HepG2 (cell line): ENCODE results near the gene RNF183. TPM values are rescaled to one million over a fixed set of nuclear protein-coding genes. Genes with fewer than 3 reads are reported as not detected.

Source experiments
- AKAP8 ChIP-seq: sonication (generic); formaldehyde crosslinking; IDR thresholded peaks from 2 replicates; pipeline ENCODE4 v1.5.1; 2020; ENCODE audit warnings: mild to moderate bottlenecking, missing genetic modification reagents
- E2F1 ChIP-seq: sonication (generic); formaldehyde crosslinking; IDR thresholded peaks from 2 replicates; pipeline ENCODE4 v1.5.0; 2020; ENCODE audit warnings: missing genetic modification reagents
- FOXA3 ChIP-seq: IDR thresholded peaks from 2 replicates; pipeline ENCODE4 v1.6.1; 2016; ENCODE audit warnings: missing genetic modification reagents, missing compliant biosample characterization
- MAZ ChIP-seq, 2 experiments: sonication (generic) in 1 of 2; formaldehyde crosslinking in 1 of 2; IDR thresholded peaks; 2 replicates each; pipeline versions ENCODE4 v1.5.0 to v1.6.1; 2012 to 2020; ENCODE audit warnings: low read depth in 2 of 2, mild to moderate bottlenecking in 2 of 2, borderline replicate concordance in 1 of 2, improper control_type of control experiment in 1 of 2, low read length in 1 of 2, missing genetic modification reagents in 1 of 2, moderate library complexity in 1 of 2
- MYPOP ChIP-seq: sonication (generic); formaldehyde crosslinking; IDR thresholded peaks from 2 replicates; pipeline ENCODE4 v1.8.1; 2023; ENCODE audit warnings: mild to moderate bottlenecking, moderate library complexity, missing genetic modification reagents
- NBN ChIP-seq: fragments of 450-650 bp; conservative IDR thresholded peaks from 2 replicates; pipeline ENCODE4 v1.6.1; 2017
- ZBTB3 ChIP-seq: sonication (generic); formaldehyde crosslinking; IDR thresholded peaks from 2 replicates; pipeline ENCODE4 v1.4.0; 2020; ENCODE audit warnings: low read depth, mild to moderate bottlenecking, moderate library complexity, missing genetic modification reagents, borderline replicate concordance
- ZNF75D ChIP-seq: sonication (generic); formaldehyde crosslinking; IDR thresholded peaks from 2 replicates; pipeline ENCODE4 v1.8.1; 2023; ENCODE audit warnings: missing genetic modification reagents, mild to moderate bottlenecking, borderline replicate concordance
- ZNF770 ChIP-seq: sonication (generic); formaldehyde crosslinking; IDR thresholded peaks from 2 replicates; pipeline ENCODE4 v1.5.0; 2020; ENCODE audit warnings: mild to moderate bottlenecking, missing genetic modification reagents
- ZNF777 ChIP-seq: sonication (generic); formaldehyde crosslinking; IDR thresholded peaks from 2 replicates; pipeline ENCODE4 v1.4.0; 2020; ENCODE audit warnings: missing genetic modification reagents
- polyA plus RNA-seq, 8 experiments: library from polyadenylated mRNA; depleted of rRNA in 3 of 8; stranded (reverse) in 7 of 8; unstranded in 1 of 8; fragments of >200 nt; fragmentation: Illumina TruSeq in 4 of 8; extraction: Trizol in 4 of 8; gene quantifications; 2 replicates each; pipeline versions ENCODE4 v1.2.1 to v1.2.3, GENCODE V29; 2011 to 2016; ENCODE audit warnings: low read depth in 4 of 8, missing spikeins in 1 of 8, mixed read lengths in 1 of 8; ENCODE audit not compliant: insufficient read depth in 1 of 8
- total RNA-seq, 5 experiments: library from RNA; depleted of rRNA; stranded (reverse); fragments of >200 nt; fragmentation: Illumina TruSeq; extraction: Trizol; gene quantifications; 2 replicates each; pipeline ENCODE4 v1.2.3, GENCODE V29; 2016; ENCODE audit warnings: low read depth in 1 of 5

The RNF183 gene
- total and polyA plus RNA-seq, 2 of the 13 experiments (the other 11 are each of a cell fraction or from before 2014, with no cell fraction given), result 0.13 to 6.5 TPM

GRCh38 chr9:113269355-113269754 is 33.8 kb downstream of the RNF183 start (continued):
- no peak for TF ChIP-seq ZNF770 (CRISPR knock-in tag)
- no peak for TF ChIP-seq NBN
- no peak for TF ChIP-seq MYPOP
- no peak for TF ChIP-seq ZNF777 (CRISPR knock-in tag)
- no peak for TF ChIP-seq AKAP8
- no peak for TF ChIP-seq ZNF75D (CRISPR knock-in tag)
- no peak for TF ChIP-seq ZBTB3
- TF ChIP-seq E2F1 (CRISPR knock-in tag), result no peak
- TF ChIP-seq FOXA3, result no peak
- TF ChIP-seq MAZ (IDR thresholded peaks at IDR 0.05; ENCODE audit: borderline replicate concordance, low read depth, low read length), result no peak
- no peak for TF ChIP-seq MAZ (CRISPR knock-in tag; IDR thresholded peaks at IDR 0.05; ENCODE audit: low read depth)
